DND-41 (cell line): ENCODE results near the gene RAPH1.
A peak's percentile ranks its signal among the peaks of the same experiment; 100 is the strongest.
"Not testable (repeated sequence)": the region's sequence is repeated elsewhere in the genome, so short reads cannot be mapped to it uniquely, and the experiment has no call there.

Source experiments
- ATAC-seq: fragments of 200-7000 bp; cut with Tn5 transposase; 3 replicates; pipeline ENCODE4 v1.9.1; 2021; ENCODE audit warnings: low read depth; ENCODE audit not compliant: insufficient read depth
- DNase-seq: peaks from one replicate; pipeline ENCODE4 v3.0.0-alpha.2; 2020
- H2AFZ ChIP-seq: 2 replicates; pipeline ENCODE4 v1.6.0; 2012; ENCODE audit warnings: low read depth, low read length
- H3K27ac ChIP-seq: 2 replicates; pipeline ENCODE4 v1.5.1; 2012; ENCODE audit warnings: low read length, inconsistent platforms
- H3K27me3 ChIP-seq: fragments of 200-600 bp; sonication (generic); 2 replicates; pipeline ENCODE4 v1.6.0; 2012; ENCODE audit warnings: low read length, mild to moderate bottlenecking, inconsistent platforms; ENCODE audit not compliant: insufficient read depth, poor library complexity
- H3K36me3 ChIP-seq: 2 replicates; pipeline ENCODE4 v1.5.1; 2012; ENCODE audit warnings: low read length, inconsistent platforms; ENCODE audit not compliant: insufficient read depth
- H3K4me1 ChIP-seq: 2 replicates; pipeline ENCODE4 v1.5.1; 2012; ENCODE audit warnings: mild to moderate bottlenecking, low read length; ENCODE audit not compliant: insufficient read depth
- H3K4me2 ChIP-seq: 2 replicates; pipeline ENCODE4 v1.6.0; 2012; ENCODE audit warnings: mild to moderate bottlenecking, moderate library complexity, low read length, inconsistent platforms; ENCODE audit not compliant: insufficient read depth
- H3K4me3 ChIP-seq, 2 experiments: fragments of 200-600 bp in 1 of 2; shearing (Covaris generic) in 1 of 2; 2 replicates each; pipeline ENCODE4 v1.5.1; 2012 to 2016; ENCODE audit warnings: inconsistent platforms in 2 of 2, low read length in 2 of 2, mild to moderate bottlenecking in 2 of 2, low read depth in 1 of 2, moderate library complexity in 1 of 2
- H3K79me2 ChIP-seq: 2 replicates; pipeline ENCODE4 v1.6.0; 2012; ENCODE audit warnings: low read length, inconsistent platforms; ENCODE audit not compliant: insufficient read depth
- H3K9ac ChIP-seq: 2 replicates; pipeline ENCODE4 v1.6.0; 2012; ENCODE audit warnings: low read depth, mild to moderate bottlenecking, inconsistent platforms, low read length, moderate library complexity
- H3K9me3 ChIP-seq: 2 replicates; pipeline ENCODE4 v1.5.1; 2012; ENCODE audit warnings: low read length, moderate library complexity, mild to moderate bottlenecking, inconsistent platforms; ENCODE audit not compliant: insufficient read depth, severe bottlenecking
- H4K20me1 ChIP-seq: 2 replicates; pipeline ENCODE4 v1.6.0; 2012; ENCODE audit warnings: low read length; ENCODE audit not compliant: insufficient read depth
- EZH2 ChIP-seq: IDR thresholded peaks from 3 replicates; pipeline ENCODE4 v1.6.1; 2012; ENCODE audit warnings: borderline replicate concordance, low read depth, mild to moderate bottlenecking, moderate library complexity, low read length, inconsistent platforms; ENCODE audit not compliant: severe bottlenecking
- TF ChIP-seq, protein P1 (sequence below): IDR thresholded peaks from 2 replicates; pipeline ENCODE4 v1.5.1; 2012; ENCODE audit warnings: borderline replicate concordance, low read length, moderate library complexity, mild to moderate bottlenecking; ENCODE audit not compliant: poor library complexity, severe bottlenecking; ENCODE audit errors: extremely low read depth

Gene RAPH1

DNA sequence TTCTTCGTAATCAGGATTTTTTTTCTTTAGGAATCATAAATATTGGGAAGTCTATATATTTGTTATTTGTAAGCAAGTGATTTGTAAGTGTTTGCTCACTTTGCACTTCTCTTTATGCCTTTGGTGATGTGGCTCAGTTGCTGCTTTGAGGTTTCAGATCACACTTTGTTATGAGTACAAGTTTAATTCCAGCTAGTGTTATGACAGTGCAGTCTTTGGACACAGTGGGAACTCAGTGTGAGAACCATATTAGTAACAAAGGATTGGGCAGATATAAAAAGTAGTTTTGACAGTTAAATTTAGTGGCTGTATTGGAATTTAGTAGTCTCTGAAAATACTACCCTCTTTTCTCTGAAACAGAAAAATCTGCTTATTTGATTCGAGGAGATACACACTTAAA lies 139.2 kb downstream of the RAPH1 start:
- no peaks in the 10 kb centered on the region for H3K9me3 ChIP-seq
- no peak overlapping the region for H3K9ac ChIP-seq
- H3K4me1 ChIP-seq, result no peaks in the 10 kb centered on the region
- no peak overlapping the region for H3K27ac ChIP-seq
- H3K27me3 ChIP-seq, result no peaks in the 10 kb centered on the region
- no peak for TF ChIP-seq EZH2
- TF ChIP-seq, protein P1, sequence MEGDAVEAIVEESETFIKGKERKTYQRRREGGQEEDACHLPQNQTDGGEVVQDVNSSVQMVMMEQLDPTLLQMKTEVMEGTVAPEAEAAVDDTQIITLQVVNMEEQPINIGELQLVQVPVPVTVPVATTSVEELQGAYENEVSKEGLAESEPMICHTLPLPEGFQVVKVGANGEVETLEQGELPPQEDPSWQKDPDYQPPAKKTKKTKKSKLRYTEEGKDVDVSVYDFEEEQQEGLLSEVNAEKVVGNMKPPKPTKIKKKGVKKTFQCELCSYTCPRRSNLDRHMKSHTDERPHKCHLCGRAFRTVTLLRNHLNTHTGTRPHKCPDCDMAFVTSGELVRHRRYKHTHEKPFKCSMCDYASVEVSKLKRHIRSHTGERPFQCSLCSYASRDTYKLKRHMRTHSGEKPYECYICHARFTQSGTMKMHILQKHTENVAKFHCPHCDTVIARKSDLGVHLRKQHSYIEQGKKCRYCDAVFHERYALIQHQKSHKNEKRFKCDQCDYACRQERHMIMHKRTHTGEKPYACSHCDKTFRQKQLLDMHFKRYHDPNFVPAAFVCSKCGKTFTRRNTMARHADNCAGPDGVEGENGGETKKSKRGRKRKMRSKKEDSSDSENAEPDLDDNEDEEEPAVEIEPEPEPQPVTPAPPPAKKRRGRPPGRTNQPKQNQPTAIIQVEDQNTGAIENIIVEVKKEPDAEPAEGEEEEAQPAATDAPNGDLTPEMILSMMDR, result no peak
- H3K36me3 ChIP-seq, result peaks cover 47% of the 10 kb centered on the region
- H3K79me2 ChIP-seq, result no peaks in the 10 kb centered on the region
- H2AFZ ChIP-seq, result no peak overlapping the region
- H4K20me1 ChIP-seq, result no peaks in the 10 kb centered on the region
- H3K4me2 ChIP-seq, result no peak overlapping the region
- DNase-seq (no peak), ATAC-seq (no peak)
- H3K4me3 ChIP-seq, result no peak overlapping the region

- H3K4me2 ChIP-seq, result no peak overlapping the region
- TF ChIP-seq, protein P1, result peak; percentile 28
- TF ChIP-seq EZH2, result no peak
- peaks cover 47% of the 10 kb centered on the region for H3K36me3 ChIP-seq
- H3K27ac ChIP-seq, result no peak overlapping the region
- no peaks in the 10 kb centered on the region for H3K79me2 ChIP-seq
- H2AFZ ChIP-seq, result no peak overlapping the region
- no peak overlapping the region for H3K4me3 ChIP-seq
- DNase-seq, result no peak
- H3K9ac ChIP-seq, result no peak overlapping the region
- H3K4me1 ChIP-seq, result no peaks in the 10 kb centered on the region
- no peaks in the 10 kb centered on the region for H4K20me1 ChIP-seq
- ATAC-seq, result 0 out of 3 replicates have a peak, but pooled peaks have one; percentile 45
- H3K9me3 ChIP-seq, result no peaks in the 10 kb centered on the region
- H3K27me3 ChIP-seq, result no peaks in the 10 kb centered on the region
Measured at GRCh38 chr2:203394519-203395227, 140.4 kb downstream of the RAPH1 start.

DNA sequence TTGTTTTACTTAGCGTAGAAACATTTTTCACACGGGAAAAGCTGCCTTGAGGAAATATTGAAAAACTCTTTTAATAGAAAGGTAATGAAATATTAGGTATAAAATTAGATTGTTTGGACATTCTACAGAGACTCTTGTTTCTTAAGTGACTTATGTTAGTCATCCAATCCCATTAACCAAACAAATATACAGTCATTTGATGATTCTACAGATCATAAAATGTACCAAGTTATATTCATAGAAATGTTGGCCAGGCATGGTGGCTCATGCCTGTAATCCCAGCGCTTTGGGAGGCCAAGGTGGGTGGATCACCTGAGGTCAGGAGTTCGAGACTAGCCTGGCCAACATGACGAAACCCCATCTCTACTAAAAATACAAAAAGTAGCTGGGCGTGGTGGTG lies 146.9 kb downstream of the RAPH1 start:
- H4K20me1 ChIP-seq, H3K27ac ChIP-seq, ATAC-seq: not testable (repeated sequence)

DNA sequence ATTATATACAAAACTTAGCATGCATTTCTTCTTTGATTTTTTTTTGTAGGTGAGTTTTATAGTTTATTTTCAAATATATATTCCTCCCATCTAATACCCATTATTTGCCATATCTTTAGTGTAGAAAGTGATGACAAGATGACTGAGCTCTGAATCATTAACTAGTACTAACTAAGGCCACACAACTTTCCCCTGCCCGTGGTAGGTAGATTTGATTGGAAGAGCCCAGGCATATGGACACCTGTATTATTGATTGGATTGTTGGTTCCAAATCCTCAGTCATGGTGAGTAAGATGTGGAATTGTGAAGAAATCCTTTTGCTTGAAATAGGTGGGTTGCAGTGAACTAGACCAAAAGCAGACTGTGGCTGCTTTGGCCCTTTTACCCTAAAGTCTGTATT lies 152.1 kb downstream of the RAPH1 start:
- Histone ChIP-seq H3K4me3 (no peak overlapping the region), H3K4me2 (no peak overlapping the region), H3K9ac (no peak overlapping the region), H3K79me2 (peaks cover 12% of the 10 kb centered on the region; the same call in 1 of the 2 replicates), H3K27ac (no peak overlapping the region), H3K9me3 (no peaks in the 10 kb centered on the region), H3K4me1 (no peaks in the 10 kb centered on the region), H2AFZ (no peak overlapping the region), H3K27me3 (no peaks in the 10 kb centered on the region), H3K36me3 (peaks cover 39% of the 10 kb centered on the region), H4K20me1 (no peaks in the 10 kb centered on the region)
- no peak for ATAC-seq
- TF ChIP-seq, protein P1, result no peak
- TF ChIP-seq EZH2, result no peak
- no peak for DNase-seq

More for the DNA sequence above, 146.9 kb downstream of the RAPH1 start:
- H3K4me1 ChIP-seq, H2AFZ ChIP-seq, DNase-seq, H3K79me2 ChIP-seq, H3K4me2 ChIP-seq, H3K27me3 ChIP-seq, H3K9me3 ChIP-seq, H3K4me3 ChIP-seq, H3K9ac ChIP-seq: not testable (repeated sequence)
- H3K36me3 ChIP-seq, result peaks cover 34% of the 10 kb centered on the region
